ENCODE data around the gene ZC3H4.

DNA sequence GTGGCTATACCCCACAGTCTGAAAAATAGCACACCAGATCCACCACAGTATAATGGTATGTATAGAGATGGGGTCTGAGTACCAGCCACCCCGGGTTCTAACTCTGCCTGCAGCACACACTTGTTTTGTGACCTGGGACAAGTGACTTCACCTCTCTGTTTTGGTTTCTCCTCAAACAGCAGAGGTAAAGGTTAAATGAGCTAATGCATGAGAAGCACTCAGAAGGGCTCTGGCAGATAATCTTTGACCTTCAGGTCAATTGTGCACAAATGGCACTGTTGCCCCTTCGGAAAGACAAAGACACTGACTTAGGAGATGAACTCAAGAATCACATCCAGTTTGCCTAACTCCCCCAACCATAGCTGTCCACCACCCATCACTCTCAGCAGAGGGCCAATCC is 7.7 kb downstream of the ZC3H4 start:
- TF ChIP-seq, protein P1, sequence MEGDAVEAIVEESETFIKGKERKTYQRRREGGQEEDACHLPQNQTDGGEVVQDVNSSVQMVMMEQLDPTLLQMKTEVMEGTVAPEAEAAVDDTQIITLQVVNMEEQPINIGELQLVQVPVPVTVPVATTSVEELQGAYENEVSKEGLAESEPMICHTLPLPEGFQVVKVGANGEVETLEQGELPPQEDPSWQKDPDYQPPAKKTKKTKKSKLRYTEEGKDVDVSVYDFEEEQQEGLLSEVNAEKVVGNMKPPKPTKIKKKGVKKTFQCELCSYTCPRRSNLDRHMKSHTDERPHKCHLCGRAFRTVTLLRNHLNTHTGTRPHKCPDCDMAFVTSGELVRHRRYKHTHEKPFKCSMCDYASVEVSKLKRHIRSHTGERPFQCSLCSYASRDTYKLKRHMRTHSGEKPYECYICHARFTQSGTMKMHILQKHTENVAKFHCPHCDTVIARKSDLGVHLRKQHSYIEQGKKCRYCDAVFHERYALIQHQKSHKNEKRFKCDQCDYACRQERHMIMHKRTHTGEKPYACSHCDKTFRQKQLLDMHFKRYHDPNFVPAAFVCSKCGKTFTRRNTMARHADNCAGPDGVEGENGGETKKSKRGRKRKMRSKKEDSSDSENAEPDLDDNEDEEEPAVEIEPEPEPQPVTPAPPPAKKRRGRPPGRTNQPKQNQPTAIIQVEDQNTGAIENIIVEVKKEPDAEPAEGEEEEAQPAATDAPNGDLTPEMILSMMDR (IDR thresholded peaks at IDR 0.05; ENCODE audit: low read depth, low read length, missing input control) = no peak
- TF ChIP-seq, protein P2, sequence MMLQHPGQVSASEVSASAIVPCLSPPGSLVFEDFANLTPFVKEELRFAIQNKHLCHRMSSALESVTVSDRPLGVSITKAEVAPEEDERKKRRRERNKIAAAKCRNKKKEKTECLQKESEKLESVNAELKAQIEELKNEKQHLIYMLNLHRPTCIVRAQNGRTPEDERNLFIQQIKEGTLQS (IDR thresholded peaks at IDR 0.05) = no peak
- TF ChIP-seq GABPA (IDR thresholded peaks at IDR 0.05 in 1 of 2, conservative IDR thresholded peaks at IDR 0.05 in 1 of 2) = no peak
- TF ChIP-seq TAF1 (conservative IDR thresholded peaks at IDR 0.05) = no peak
- no peak for TF ChIP-seq YY1 (IDR thresholded peaks at IDR 0.05)
- TF ChIP-seq, protein P3, sequence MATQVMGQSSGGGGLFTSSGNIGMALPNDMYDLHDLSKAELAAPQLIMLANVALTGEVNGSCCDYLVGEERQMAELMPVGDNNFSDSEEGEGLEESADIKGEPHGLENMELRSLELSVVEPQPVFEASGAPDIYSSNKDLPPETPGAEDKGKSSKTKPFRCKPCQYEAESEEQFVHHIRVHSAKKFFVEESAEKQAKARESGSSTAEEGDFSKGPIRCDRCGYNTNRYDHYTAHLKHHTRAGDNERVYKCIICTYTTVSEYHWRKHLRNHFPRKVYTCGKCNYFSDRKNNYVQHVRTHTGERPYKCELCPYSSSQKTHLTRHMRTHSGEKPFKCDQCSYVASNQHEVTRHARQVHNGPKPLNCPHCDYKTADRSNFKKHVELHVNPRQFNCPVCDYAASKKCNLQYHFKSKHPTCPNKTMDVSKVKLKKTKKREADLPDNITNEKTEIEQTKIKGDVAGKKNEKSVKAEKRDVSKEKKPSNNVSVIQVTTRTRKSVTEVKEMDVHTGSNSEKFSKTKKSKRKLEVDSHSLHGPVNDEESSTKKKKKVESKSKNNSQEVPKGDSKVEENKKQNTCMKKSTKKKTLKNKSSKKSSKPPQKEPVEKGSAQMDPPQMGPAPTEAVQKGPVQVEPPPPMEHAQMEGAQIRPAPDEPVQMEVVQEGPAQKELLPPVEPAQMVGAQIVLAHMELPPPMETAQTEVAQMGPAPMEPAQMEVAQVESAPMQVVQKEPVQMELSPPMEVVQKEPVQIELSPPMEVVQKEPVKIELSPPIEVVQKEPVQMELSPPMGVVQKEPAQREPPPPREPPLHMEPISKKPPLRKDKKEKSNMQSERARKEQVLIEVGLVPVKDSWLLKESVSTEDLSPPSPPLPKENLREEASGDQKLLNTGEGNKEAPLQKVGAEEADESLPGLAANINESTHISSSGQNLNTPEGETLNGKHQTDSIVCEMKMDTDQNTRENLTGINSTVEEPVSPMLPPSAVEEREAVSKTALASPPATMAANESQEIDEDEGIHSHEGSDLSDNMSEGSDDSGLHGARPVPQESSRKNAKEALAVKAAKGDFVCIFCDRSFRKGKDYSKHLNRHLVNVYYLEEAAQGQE (IDR thresholded peaks at IDR 0.05) = no peak
- TF ChIP-seq, protein P4, sequence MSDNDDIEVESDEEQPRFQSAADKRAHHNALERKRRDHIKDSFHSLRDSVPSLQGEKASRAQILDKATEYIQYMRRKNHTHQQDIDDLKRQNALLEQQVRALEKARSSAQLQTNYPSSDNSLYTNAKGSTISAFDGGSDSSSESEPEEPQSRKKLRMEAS (IDR thresholded peaks at IDR 0.05) = no peak
- TF ChIP-seq SP1 (IDR thresholded peaks at IDR 0.05) = no peak

Data from liver (tissue), 3 donors.